ENCODE measurements around the gene ITPRIPL2.

Gene ITPRIPL2

DNA sequence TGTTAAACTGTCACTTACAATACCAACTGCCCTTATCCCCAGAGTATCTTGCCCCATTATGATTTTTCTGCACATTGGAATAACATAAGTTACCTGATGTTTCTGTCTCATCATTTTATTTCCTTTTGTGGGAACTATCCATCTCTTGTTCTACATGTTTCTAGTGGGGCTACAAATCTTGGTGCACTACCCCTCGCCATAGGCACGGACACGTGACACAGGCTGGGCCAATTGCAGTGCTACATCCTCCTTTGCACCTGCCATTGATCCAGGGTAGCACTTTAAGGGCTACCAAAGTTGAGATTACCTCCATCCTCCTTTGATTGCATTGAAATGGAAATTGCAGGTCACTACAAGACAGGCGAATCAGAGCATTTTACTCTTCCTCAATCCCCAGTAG, 40.1 kb downstream of the ITPRIPL2 start:
- TF ChIP-seq CTCF (IDR thresholded peaks at IDR 0.05; ENCODE audit: control extremely low read depth, extremely low read depth, low read depth, missing control alignments): no peak
- CTCF ChIA-PET: no interaction called here
- DNase-seq (ENCODE audit: extremely low spot score): no peak
- POLR2A ChIA-PET: no interaction called here

DNA sequence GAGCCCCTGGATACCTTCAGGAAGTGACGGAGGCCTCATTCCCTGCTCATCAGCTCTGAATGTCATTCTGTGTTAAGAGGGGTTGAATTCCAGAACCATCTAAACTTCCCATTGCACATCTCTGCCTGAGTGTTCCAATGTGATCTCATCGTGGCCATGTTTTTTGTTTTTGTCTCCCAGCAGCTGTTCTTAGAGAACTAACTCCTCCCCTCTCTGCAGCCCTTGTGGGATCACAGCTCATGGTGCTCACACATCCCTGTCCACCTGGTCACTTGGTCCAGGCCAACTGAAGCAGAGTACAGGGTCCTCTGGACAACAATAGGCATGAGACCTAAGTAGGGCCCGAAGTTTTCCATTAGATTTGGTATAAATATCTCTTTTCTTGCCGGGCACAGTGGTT, 48.3 kb downstream of the ITPRIPL2 start:
- no peak for DNase-seq (ENCODE audit: extremely low spot score)
- ChIA-PET CTCF (interaction anchor here (0.9 to 2.1 kb wide), 3 partner anchors 15 to 213 kb away, joined by 3 to 8 read pairs (median 3); no protein-coding TSS in a partner anchor), POLR2A (no interaction called here)
- no peak for TF ChIP-seq CTCF (IDR thresholded peaks at IDR 0.05; ENCODE audit: control extremely low read depth, extremely low read depth, low read depth, missing control alignments)

- ChIA-PET POLR2A (no interaction called here), CTCF (interaction anchor here (0.6 kb wide), 1 partner anchor 81 kb away, joined by 3 read pairs; no protein-coding TSS in a partner anchor)
- no peak for TF ChIP-seq CTCF (IDR thresholded peaks at IDR 0.05; ENCODE audit: control extremely low read depth, extremely low read depth, low read depth, missing control alignments)
- DNase-seq (ENCODE audit: extremely low spot score): no peak
Observed at GRCh38 chr16:19163215-19163614, 49.5 kb downstream of the ITPRIPL2 start.

- DNase-seq (ENCODE audit: extremely low spot score): no peak
- ChIA-PET CTCF (interaction anchor here (1.0 to 1.6 kb wide), 2 partner anchors 38 to 212 kb away, joined by 3 to 4 read pairs; no protein-coding TSS in a partner anchor), POLR2A (no interaction called here)
- no peak for TF ChIP-seq CTCF (IDR thresholded peaks at IDR 0.05; ENCODE audit: control extremely low read depth, extremely low read depth, low read depth, missing control alignments)
Observed at GRCh38 chr16:19164285-19164684, 50.5 kb downstream of the ITPRIPL2 start.

GRCh38 chr16:19165101-19165500, 51.3 kb downstream of the ITPRIPL2 start:
- POLR2A ChIA-PET: no interaction called here
- no peak for DNase-seq (ENCODE audit: extremely low spot score)
- TF ChIP-seq CTCF (IDR thresholded peaks at IDR 0.05; ENCODE audit: control extremely low read depth, extremely low read depth, low read depth, missing control alignments): no peak
- CTCF ChIA-PET: interaction anchor here (1.6 to 2.1 kb wide), 2 partner anchors 211 kb away, joined by 4 to 5 read pairs; no protein-coding TSS in a partner anchor

DNA sequence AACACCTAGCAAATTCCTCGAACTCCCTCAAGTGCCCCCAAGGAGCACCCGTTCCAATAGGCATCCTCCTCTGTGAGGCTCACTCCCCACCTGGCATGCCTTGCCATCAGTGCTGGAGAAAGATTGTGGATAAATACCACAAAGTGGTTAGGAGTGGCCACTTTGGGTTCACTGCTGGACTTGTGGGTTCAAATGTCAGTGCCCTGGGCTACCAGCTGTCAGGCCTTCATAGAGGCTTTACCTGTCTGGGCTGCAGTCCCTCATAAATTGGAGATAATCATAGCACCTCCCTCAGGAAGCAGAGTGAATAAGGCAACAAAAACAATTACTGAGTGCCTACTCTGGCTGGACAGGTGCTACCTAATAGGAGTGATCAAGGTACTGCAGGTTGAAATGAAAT, 52.7 kb downstream of the ITPRIPL2 start:
- POLR2A ChIA-PET: no interaction called here
- CTCF ChIA-PET: interaction anchor here (0.9 to 2.1 kb wide), 5 partner anchors 9 to 209 kb away, joined by 3 to 5 read pairs (median 3); no protein-coding TSS in a partner anchor
- TF ChIP-seq CTCF (IDR thresholded peaks at IDR 0.05; ENCODE audit: control extremely low read depth, extremely low read depth, low read depth, missing control alignments): no peak

More for the DNA sequence above, 52.7 kb downstream of the ITPRIPL2 start:
- no peak for DNase-seq (ENCODE audit: extremely low spot score)
